Effector memory CD8-positive, alpha-beta T cell (primary cell): ENCODE measurements around the gene PCGF3.
"Not testable (repeated sequence)": the region's sequence is repeated elsewhere in the genome, so short reads cannot be mapped to it uniquely, and the experiment has no call there.

Experiments used
- ATAC-seq: fragments of 150-1000 bp; cut with Tn5 transposase; replicated peaks from 2 replicates; pipeline ENCODE4 v1.10.0; 2021; ENCODE audit warnings: mild to moderate bottlenecking, moderate library complexity
- DNase-seq, 3 experiments: peaks; one replicate each; pipeline ENCODE4 v3.0.0; 2021
- H3K27ac Mint-ChIP-seq, 2 donors: one replicate each; pipeline ENCODE4 v1.8.0; 2022; ENCODE audit warnings: mild to moderate bottlenecking in 2 of 2, mixed read lengths in 2 of 2, moderate library complexity in 2 of 2
- H3K27me3 Mint-ChIP-seq, 2 donors: one replicate each; pipeline ENCODE4 v1.8.0; 2022; ENCODE audit warnings: mixed read lengths in 2 of 2
- H3K36me3 Mint-ChIP-seq: one replicate; pipeline ENCODE4 v1.8.0; 2022; ENCODE audit warnings: mild to moderate bottlenecking, moderate library complexity, mixed read lengths; ENCODE audit not compliant: insufficient read depth
- H3K4me1 Mint-ChIP-seq, 2 donors: one replicate each; pipeline ENCODE4 v1.8.0; 2022; ENCODE audit warnings: low read depth in 2 of 2, mixed read lengths in 2 of 2
- H3K4me3 Mint-ChIP-seq, 2 donors: one replicate each; pipeline ENCODE4 v1.8.0; 2022; ENCODE audit warnings: mild to moderate bottlenecking in 2 of 2, mixed read lengths in 2 of 2, moderate library complexity in 2 of 2
- H3K9me3 Mint-ChIP-seq, 2 donors: one replicate each; pipeline ENCODE4 v1.8.0; 2022; ENCODE audit warnings: mixed read lengths in 2 of 2

The PCGF3 gene

GRCh38 chr4:722169-722725, 16.6 kb downstream of the PCGF3 start:
- peaks cover 41 to 45% of the 10 kb centered on the region in 2 donors for H3K4me1 Mint-ChIP-seq
- H3K4me3 Mint-ChIP-seq, result no peak overlapping the region
- no peaks in the 10 kb centered on the region for H3K27me3 Mint-ChIP-seq
- no peaks in the 10 kb centered on the region for H3K9me3 Mint-ChIP-seq
- DNase-seq (no peak), ATAC-seq (no peak)
- H3K27ac Mint-ChIP-seq, result no peak overlapping the region
- peaks cover 24% of the 10 kb centered on the region for H3K36me3 Mint-ChIP-seq

- H3K4me3 Mint-ChIP-seq, result no peak overlapping the region
- H3K36me3 Mint-ChIP-seq, result peaks cover 24% of the 10 kb centered on the region
- H3K9me3 Mint-ChIP-seq, result no peaks in the 10 kb centered on the region
- peak overlapping the region; percentile 74 to 85 for H3K27ac Mint-ChIP-seq
- no peak for DNase-seq
- no peak for ATAC-seq
- H3K27me3 Mint-ChIP-seq, result no peaks in the 10 kb centered on the region
- peaks cover 36 to 39% of the 10 kb centered on the region in 2 donors for H3K4me1 Mint-ChIP-seq
These were observed 17.3 kb downstream of the PCGF3 start for GRCh38 chr4:722851-723360.

GRCh38 chr4:723751-724530, 18.3 kb downstream of the PCGF3 start:
- Mint-ChIP-seq H3K27ac (peak overlapping the region; percentile 74 to 85), H3K9me3 (no peaks in the 10 kb centered on the region), H3K27me3 (no peaks in the 10 kb centered on the region), H3K4me3 (no peak overlapping the region), H3K36me3 (peaks cover 24% of the 10 kb centered on the region), H3K4me1 (peaks cover 33 to 36% of the 10 kb centered on the region in 2 donors)
- no peak for DNase-seq
- ATAC-seq, result no peak

GRCh38 chr4:725391-726234, 20.0 kb downstream of the PCGF3 start:
- Mint-ChIP-seq H3K4me3 (no peak overlapping the region), H3K9me3 (no peaks in the 10 kb centered on the region), H3K27ac (no peak overlapping the region), H3K36me3 (peaks cover 28% of the 10 kb centered on the region), H3K4me1 (peaks cover 20 to 22% of the 10 kb centered on the region in 2 donors), H3K27me3 (no peaks in the 10 kb centered on the region)
- ATAC-seq, result no peak
- no peak for DNase-seq

- H3K4me3 Mint-ChIP-seq, result no peak overlapping the region
- DNase-seq, result no peak
These were observed 20.7 kb downstream of the PCGF3 start for GRCh38 chr4:726235-726787.

GRCh38 chr4:726838-727237, 21.2 kb downstream of the PCGF3 start:
- no peak for DNase-seq
- H3K4me3 Mint-ChIP-seq, result no peak overlapping the region
- peaks cover 18 to 19% of the 10 kb centered on the region in 2 donors for H3K4me1 Mint-ChIP-seq
- H3K27me3 Mint-ChIP-seq, result no peaks in the 10 kb centered on the region
- H3K9me3 Mint-ChIP-seq, result no peaks in the 10 kb centered on the region
- H3K36me3 Mint-ChIP-seq, result peaks cover 25% of the 10 kb centered on the region
- ATAC-seq, result no peak
- H3K27ac Mint-ChIP-seq, result peak overlapping the region; percentile 72 to 76

More at GRCh38 chr4:726235-726787, 20.7 kb downstream of the PCGF3 start:
- no peak overlapping the region for H3K27ac Mint-ChIP-seq
- peaks cover 20 to 22% of the 10 kb centered on the region in 2 donors for H3K4me1 Mint-ChIP-seq
- no peak for ATAC-seq
- no peaks in the 10 kb centered on the region for H3K9me3 Mint-ChIP-seq
- no peaks in the 10 kb centered on the region for H3K27me3 Mint-ChIP-seq
- H3K36me3 Mint-ChIP-seq, result peaks cover 30% of the 10 kb centered on the region

- H3K27ac Mint-ChIP-seq, result peak overlapping the region in 1 of 2 donors; percentile 46
These were observed 21.9 kb downstream of the PCGF3 start for GRCh38 chr4:727576-727975.

GRCh38 chr4:729336-730315, 24.0 kb downstream of the PCGF3 start:
- no peak overlapping the region for H3K4me3 Mint-ChIP-seq
- H3K9me3 Mint-ChIP-seq, result no peaks in the 10 kb centered on the region
- DNase-seq, result no peak
- H3K27me3 Mint-ChIP-seq, result no peaks in the 10 kb centered on the region
- no peak for ATAC-seq
- peak overlapping the region in 1 of 2 donors; percentile 77 for H3K27ac Mint-ChIP-seq
- peaks cover 24% of the 10 kb centered on the region for H3K36me3 Mint-ChIP-seq
- peaks cover 5 to 11% of the 10 kb centered on the region in 2 donors for H3K4me1 Mint-ChIP-seq

More at GRCh38 chr4:727576-727975, 21.9 kb downstream of the PCGF3 start:
- ATAC-seq, result no peak
- DNase-seq, result no peak
- H3K27me3 Mint-ChIP-seq, result no peaks in the 10 kb centered on the region
- no peak overlapping the region for H3K4me3 Mint-ChIP-seq
- peaks cover 15 to 18% of the 10 kb centered on the region in 2 donors for H3K4me1 Mint-ChIP-seq
- no peaks in the 10 kb centered on the region for H3K9me3 Mint-ChIP-seq
- peaks cover 25% of the 10 kb centered on the region for H3K36me3 Mint-ChIP-seq

- no peaks in the 10 kb centered on the region for H3K27me3 Mint-ChIP-seq
- no peak for ATAC-seq
- H3K27ac Mint-ChIP-seq, result peak overlapping the region in 1 of 2 donors; percentile 71
- no peaks in the 10 kb centered on the region for H3K9me3 Mint-ChIP-seq
- no peak for DNase-seq
- H3K4me1 Mint-ChIP-seq, result peaks cover 0 to 5% of the 10 kb centered on the region in 2 donors
- H3K36me3 Mint-ChIP-seq, result peaks cover 28% of the 10 kb centered on the region
- H3K4me3 Mint-ChIP-seq, result no peak overlapping the region
These were observed 24.9 kb downstream of the PCGF3 start for GRCh38 chr4:730511-730910.

GRCh38 chr4:730946-731904, 25.6 kb downstream of the PCGF3 start:
- not testable (repeated sequence) for ATAC-seq, DNase-seq, H3K27me3 Mint-ChIP-seq, H3K4me1 Mint-ChIP-seq, H3K9me3 Mint-ChIP-seq, H3K4me3 Mint-ChIP-seq
- Mint-ChIP-seq H3K27ac (peak overlapping the region in 1 of 2 donors; percentile 71), H3K36me3 (peaks cover 28% of the 10 kb centered on the region)

- H3K9me3 Mint-ChIP-seq, ATAC-seq, H3K27me3 Mint-ChIP-seq, H3K27ac Mint-ChIP-seq, H3K4me3 Mint-ChIP-seq, DNase-seq, H3K4me1 Mint-ChIP-seq: not testable (repeated sequence)
- H3K36me3 Mint-ChIP-seq, result peaks cover 28% of the 10 kb centered on the region
These were observed 26.3 kb downstream of the PCGF3 start for GRCh38 chr4:731954-732353.
